H9 (cell line): ENCODE results near the gene FXYD7. TPM values are rescaled to one million over a fixed set of nuclear protein-coding genes. Genes with fewer than 3 reads are reported as not detected.

ENCODE experiments used
- DNase-seq: peaks from one replicate; pipeline ENCODE4 v3.0.0-alpha.2; 2017
- H2AFZ ChIP-seq: one replicate; pipeline ENCODE4 v1.6.1; 2013; ENCODE audit warnings: mild to moderate bottlenecking, low read length, control low read depth, moderate library complexity
- H2AK5ac ChIP-seq: 2 replicates; pipeline ENCODE4 v1.6.1; 2013; ENCODE audit warnings: low read length, control low read depth, mixed read lengths; ENCODE audit not compliant: insufficient read length
- H2BK120ac ChIP-seq: one replicate; pipeline ENCODE4 v1.6.1; 2013; ENCODE audit warnings: low read depth, mild to moderate bottlenecking, low read length, control low read depth, inconsistent platforms; ENCODE audit not compliant: poor library complexity, severe bottlenecking
- H2BK12ac ChIP-seq: 2 replicates; pipeline ENCODE4 v1.6.1; 2013; ENCODE audit warnings: low read length, control low read depth, mixed read lengths, low read depth; ENCODE audit not compliant: insufficient read length
- H2BK15ac ChIP-seq: 2 replicates; pipeline ENCODE4 v1.6.1; 2013; ENCODE audit warnings: low read depth, low read length, control low read depth
- H2BK20ac ChIP-seq: one replicate; pipeline ENCODE4 v1.6.1; 2013; ENCODE audit warnings: low read depth, mild to moderate bottlenecking, low read length, control low read depth, inconsistent platforms; ENCODE audit not compliant: poor library complexity, severe bottlenecking
- H2BK5ac ChIP-seq: 2 replicates; pipeline ENCODE4 v1.6.1; 2013; ENCODE audit warnings: low read length, control low read depth, mixed read lengths; ENCODE audit not compliant: insufficient read length
- H3K14ac ChIP-seq: 2 replicates; pipeline ENCODE4 v1.6.1; 2013; ENCODE audit warnings: low read length, control low read depth; ENCODE audit not compliant: insufficient read depth
- H3K18ac ChIP-seq: 2 replicates; pipeline ENCODE4 v1.6.1; 2013; ENCODE audit warnings: low read depth, mild to moderate bottlenecking, mixed read lengths, low read length, control low read depth; ENCODE audit not compliant: insufficient read length
- H3K23ac ChIP-seq: 2 replicates; pipeline ENCODE4 v1.6.1; 2013; ENCODE audit warnings: low read length, control low read depth, mixed read lengths, low read depth; ENCODE audit not compliant: insufficient read length
- H3K23me2 ChIP-seq: 2 replicates; pipeline ENCODE4 v1.6.1; 2013; ENCODE audit warnings: low read depth, mild to moderate bottlenecking, mixed read lengths, low read length, control low read depth; ENCODE audit not compliant: insufficient read length, poor library complexity, severe bottlenecking
- H3K27ac ChIP-seq: 2 replicates; pipeline ENCODE4 v1.5.1; 2013; ENCODE audit warnings: low read length, control low read depth, mixed read lengths, low read depth; ENCODE audit not compliant: insufficient read length
- H3K27me3 ChIP-seq: 2 replicates; pipeline ENCODE4 v1.6.1; 2013; ENCODE audit warnings: low read length, control low read depth, inconsistent platforms; ENCODE audit not compliant: insufficient read depth
- H3K4ac ChIP-seq: 2 replicates; pipeline ENCODE4 v1.6.1; 2013; ENCODE audit warnings: low read depth, mild to moderate bottlenecking, control low read depth, inconsistent platforms, low read length, moderate library complexity
- H3K4me1 ChIP-seq: 2 replicates; pipeline ENCODE4 v1.6.1; 2013; ENCODE audit warnings: low read length, control low read depth, inconsistent platforms; ENCODE audit not compliant: insufficient read depth
- H3K4me2 ChIP-seq: 2 replicates; pipeline ENCODE4 v1.6.1; 2013; ENCODE audit warnings: low read length, control low read depth, mixed read lengths; ENCODE audit not compliant: insufficient read length, insufficient read depth
- H3K56ac ChIP-seq: 2 replicates; pipeline ENCODE4 v1.6.1; 2013; ENCODE audit warnings: low read depth, mild to moderate bottlenecking, mixed read lengths, low read length, control low read depth; ENCODE audit not compliant: insufficient read length
- H3K79me1 ChIP-seq: 2 replicates; pipeline ENCODE4 v1.6.1; 2013; ENCODE audit warnings: low read depth, mild to moderate bottlenecking, moderate library complexity, low read length, control low read depth, inconsistent platforms; ENCODE audit not compliant: insufficient read depth, poor library complexity, severe bottlenecking
- H3K79me2 ChIP-seq: 2 replicates; pipeline ENCODE4 v1.6.1; 2013; ENCODE audit warnings: low read length, control low read depth, inconsistent platforms; ENCODE audit not compliant: insufficient read depth
- H3K9ac ChIP-seq: 2 replicates; pipeline ENCODE4 v1.6.1; 2013; ENCODE audit warnings: low read length, control low read depth, mixed read lengths; ENCODE audit not compliant: insufficient read length; ENCODE audit errors: extremely low read depth
- H3K9me3 ChIP-seq: one replicate; pipeline ENCODE4 v1.6.1; 2013; ENCODE audit warnings: low read depth, low read length, inconsistent platforms; ENCODE audit not compliant: control insufficient read depth
- H3T11ph ChIP-seq: one replicate; pipeline ENCODE4 v1.6.1; 2013; ENCODE audit warnings: mild to moderate bottlenecking, low read length, control low read depth, inconsistent platforms
- H4K20me1 ChIP-seq: one replicate; pipeline ENCODE4 v1.6.1; 2013; ENCODE audit not compliant: control insufficient read depth, insufficient read length, insufficient read depth
- H4K5ac ChIP-seq: 2 replicates; pipeline ENCODE4 v1.6.1; 2013; ENCODE audit warnings: low read depth, mild to moderate bottlenecking, mixed read lengths, low read length, control low read depth; ENCODE audit not compliant: insufficient read length
- H4K8ac ChIP-seq: replicated peaks from 2 replicates; pipeline ENCODE4 v1.6.1; 2013; ENCODE audit warnings: low read length, control low read depth, mixed read lengths, low read depth; ENCODE audit not compliant: insufficient read length
- H4K91ac ChIP-seq: 2 replicates; pipeline ENCODE4 v1.6.1; 2013; ENCODE audit warnings: low read depth, mild to moderate bottlenecking, moderate library complexity, mixed read lengths, low read length, control low read depth; ENCODE audit not compliant: insufficient read length
- H3K27ac Mint-ChIP-seq, 3 experiments: 2 replicates in 2 of 3; 3 replicates in 1 of 3; pipeline ENCODE4 v1.8.0; 2020 to 2021; ENCODE audit warnings: mixed read lengths in 3 of 3, mild to moderate bottlenecking in 1 of 3, moderate library complexity in 1 of 3
- H3K27me3 Mint-ChIP-seq: 2 replicates; pipeline ENCODE4 v1.8.0; 2021; ENCODE audit warnings: low read depth, mild to moderate bottlenecking, moderate library complexity, mixed read lengths
- H3K36me3 Mint-ChIP-seq, 3 experiments: 2 replicates in 2 of 3; 3 replicates in 1 of 3; pipeline ENCODE4 v1.8.0; 2020 to 2021; ENCODE audit warnings: low read depth in 3 of 3, mixed read lengths in 3 of 3; ENCODE audit not compliant: insufficient read depth in 1 of 3
- H3K4me1 Mint-ChIP-seq, 2 experiments: 2 replicates each; pipeline ENCODE4 v1.8.0; 2020; ENCODE audit warnings: mixed read lengths in 2 of 2
- H3K4me3 Mint-ChIP-seq, 2 experiments: 2 replicates in 1 of 2; 3 replicates in 1 of 2; pipeline ENCODE4 v1.8.0; 2020 to 2021; ENCODE audit warnings: mild to moderate bottlenecking in 2 of 2, mixed read lengths in 2 of 2, moderate library complexity in 1 of 2
- H3K9me3 Mint-ChIP-seq, 2 experiments: 2 replicates in 1 of 2; 3 replicates in 1 of 2; pipeline ENCODE4 v1.8.0; 2020; ENCODE audit warnings: mild to moderate bottlenecking in 2 of 2, mixed read lengths in 2 of 2, moderate library complexity in 1 of 2
- CTCF ChIP-seq: fragments of 200-600 bp; sonication (generic); conservative IDR thresholded peaks from 3 replicates; pipeline ENCODE4 v1.8.0; 2021; ENCODE audit warnings: antibody characterized with exemption, mild to moderate bottlenecking
- WGBS: extraction: QIAGEN DNeasy Blood & Tissue Kit; methylation state at CpG from one replicate; pipeline ENCODE4 v1.1.7; 2013; ENCODE audit warnings: missing lambda C conversion rate, low lambda C conversion rate, mixed read lengths; ENCODE audit not compliant: insufficient read length; ENCODE audit errors: extremely low coverage; 5-methylcytosine and 5-hydroxymethylcytosine counted together
- total RNA-seq: library from RNA; stranded (reverse); gene quantifications from 2 replicates; pipeline ENCODE4 v1.2.1, GENCODE V29; 2021

The FXYD7 gene
- total RNA-seq, 1 experiment from 2014 or later, result 9.0 TPM

DNA sequence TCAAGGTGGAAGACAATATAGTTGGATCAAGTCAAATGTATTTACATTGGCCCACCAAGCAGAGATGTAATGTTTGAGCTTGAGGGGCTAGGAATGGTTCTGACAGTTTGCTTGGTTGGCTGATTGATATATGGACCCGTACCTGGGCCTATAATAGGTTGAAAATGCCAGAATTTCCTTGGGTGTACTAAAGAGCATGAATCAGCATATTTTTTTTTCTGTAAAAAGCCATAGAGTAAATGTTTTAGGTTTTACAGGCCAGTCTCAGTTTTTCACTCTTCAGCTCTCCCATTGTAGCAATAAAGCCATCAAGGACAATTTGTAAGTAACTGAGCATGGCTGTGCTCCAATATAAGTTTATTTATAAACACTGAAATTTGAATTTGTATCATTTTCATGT lies 38.3 kb downstream of the FXYD7 start:
- no peak overlapping the region for H2BK20ac ChIP-seq
- no peak overlapping the region for H3K4ac ChIP-seq
- Mint-ChIP-seq H3K4me1 (peaks cover 0 to 3% of the 10 kb centered on the region in 2 experiments; a peak in 2 of 4 replicates), H3K36me3 (peaks cover 0 to 8% (median 3%) of the 10 kb centered on the region in 3 experiments; a peak in 3 of 7 replicates), H3K4me3 (no peak overlapping the region), H3K9me3 (peaks cover 8 to 14% of the 10 kb centered on the region in 2 experiments), H3K27me3 (peaks cover 7% of the 10 kb centered on the region), H3K27ac (no peak overlapping the region)
- H3K27me3 ChIP-seq, result no peaks in the 10 kb centered on the region; the same call in 1 of the 2 replicates
- no peak overlapping the region for H4K91ac ChIP-seq
- no peak overlapping the region for H3K9ac ChIP-seq
- H2AK5ac ChIP-seq, result no peak overlapping the region
- H3K23me2 ChIP-seq, result no peaks in the 10 kb centered on the region
- H3K9me3 ChIP-seq, result no peaks in the 10 kb centered on the region
- no peak overlapping the region for H3K56ac ChIP-seq
- no peaks in the 10 kb centered on the region for H3K79me1 ChIP-seq
- no peak overlapping the region for H2AFZ ChIP-seq
- no peak for TF ChIP-seq CTCF
- no peak overlapping the region for H3K23ac ChIP-seq
- no peak overlapping the region for H2BK5ac ChIP-seq
- no peak overlapping the region for H3K14ac ChIP-seq
- no peak overlapping the region for H2BK12ac ChIP-seq
- no peaks in the 10 kb centered on the region for H3K4me1 ChIP-seq
- H3T11ph ChIP-seq, result no peak overlapping the region
- no peak overlapping the region for H2BK120ac ChIP-seq
- H3K79me2 ChIP-seq, result no peaks in the 10 kb centered on the region
- no CpG with 5 or more reads among the region's 1 CpG for WGBS
- DNase-seq, result no peak
- no peak overlapping the region for H2BK15ac ChIP-seq
- H4K5ac ChIP-seq, result no peak overlapping the region
- H3K27ac ChIP-seq, result no peak overlapping the region
- no peak overlapping the region for H3K4me2 ChIP-seq
- H4K8ac ChIP-seq, result no peak overlapping the region
- no peaks in the 10 kb centered on the region for H4K20me1 ChIP-seq
- H3K18ac ChIP-seq, result no peak overlapping the region
